HL-60/S4 (cell line): ENCODE results near the gene DDX10.

ENCODE experiments used
- in situ Hi-C: fragments of 300-500 bp; cut with MboI; formaldehyde crosslinking; loops from 2 replicates; pipeline ENCODE4 v1.14.3; 2022; ENCODE audit warnings: low sequenced_read_pairs

Gene DDX10

DNA sequence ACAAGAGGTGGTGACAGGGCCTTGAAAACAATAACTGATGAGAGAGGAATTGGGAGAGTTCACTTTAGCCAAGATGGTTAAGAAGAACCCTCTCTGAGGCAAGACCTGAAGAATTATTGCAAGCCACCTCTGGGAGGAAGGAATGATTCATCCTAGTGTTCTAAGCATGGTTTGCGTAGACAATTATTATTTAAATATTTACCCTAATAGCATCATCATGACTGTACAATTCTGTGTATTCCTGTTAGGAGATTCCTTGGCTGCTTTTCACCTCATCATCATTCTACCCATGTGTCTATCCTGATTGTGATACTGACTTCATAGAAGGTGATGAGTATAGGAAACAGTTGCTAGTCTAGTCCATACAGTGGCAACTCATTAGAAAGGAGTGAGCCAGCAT lies 264.4 kb downstream of the DDX10 start:
- in situ Hi-C loops = no loop called here

DNA sequence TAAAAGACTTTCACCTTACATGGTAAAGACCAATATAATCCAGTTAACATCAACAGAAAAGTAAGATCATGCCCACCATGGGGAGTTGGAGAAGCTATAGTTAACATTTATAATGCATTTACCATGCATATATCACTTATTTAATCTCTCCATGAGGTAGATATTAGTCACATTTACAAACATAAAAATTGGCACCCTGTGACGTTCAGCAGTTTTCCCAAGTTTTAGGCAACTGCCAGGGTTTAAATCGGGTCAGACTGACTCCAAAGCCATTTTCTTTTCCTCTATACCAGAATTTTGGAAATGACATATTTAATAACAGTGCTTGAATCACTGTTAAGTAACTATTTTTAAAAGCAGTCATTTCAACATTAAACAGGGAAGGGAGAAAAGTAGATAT lies 266.3 kb downstream of the DDX10 start:
- in situ Hi-C loops = no loop called here

DNA sequence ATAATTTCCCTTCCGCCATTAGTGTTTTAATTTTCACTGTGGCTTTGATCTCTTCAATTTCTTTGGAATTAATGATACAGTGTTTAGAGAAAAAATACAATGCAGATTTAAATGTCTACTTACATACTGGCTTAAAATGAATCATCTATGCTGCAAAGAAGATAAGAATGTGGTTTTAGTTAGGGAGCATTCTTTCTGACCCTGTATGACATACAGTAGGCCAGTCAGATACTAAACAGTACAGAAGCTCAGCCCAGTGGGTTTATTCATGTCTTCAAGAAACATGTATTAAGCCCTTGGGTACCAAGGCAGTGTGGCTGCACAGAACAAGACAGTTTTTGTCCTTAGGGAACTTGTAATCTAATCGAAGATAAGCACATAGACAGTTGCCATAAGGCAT lies 268.8 kb downstream of the DDX10 start:
- in situ Hi-C loops = no loop called here

DNA sequence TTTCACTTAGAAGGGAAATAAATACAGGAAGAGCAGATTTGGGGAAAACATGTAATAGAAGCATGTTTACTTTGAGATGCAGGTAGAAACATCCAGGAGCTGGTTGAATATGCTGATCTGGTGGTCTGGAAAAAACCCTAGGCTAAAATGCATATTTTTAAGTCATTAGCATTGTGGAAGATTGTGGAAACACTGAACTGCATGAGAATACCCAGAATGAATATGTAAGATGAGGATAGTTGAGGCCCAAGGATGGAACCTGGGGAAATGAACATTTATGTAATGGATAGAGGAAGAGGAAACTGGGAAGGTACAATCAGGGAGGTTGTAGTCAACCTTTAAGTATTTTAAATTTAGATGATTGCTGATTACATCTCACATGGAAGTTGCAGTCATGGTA lies 269.4 kb downstream of the DDX10 start:
- in situ Hi-C loops = no loop called here

DNA sequence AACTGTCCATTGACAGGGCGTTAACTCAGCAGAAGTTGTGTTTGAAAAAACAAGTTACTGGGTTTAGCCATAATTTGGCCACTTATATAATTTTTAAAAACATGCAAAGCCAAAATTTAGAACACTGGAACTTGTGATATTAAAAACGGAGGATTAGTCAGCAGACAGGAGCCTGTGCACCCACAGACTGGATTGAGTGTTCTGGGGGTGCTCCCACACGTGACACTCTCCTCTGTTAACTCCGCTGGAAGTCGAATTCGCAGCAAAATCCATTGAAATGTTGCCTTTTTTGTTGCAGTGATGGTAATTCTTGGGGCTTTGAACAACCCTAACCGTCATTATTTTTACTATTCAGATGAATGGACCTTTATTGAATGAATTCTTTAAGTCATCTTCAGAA lies 269.8 kb downstream of the DDX10 start:
- in situ Hi-C loops = no loop called here

DNA sequence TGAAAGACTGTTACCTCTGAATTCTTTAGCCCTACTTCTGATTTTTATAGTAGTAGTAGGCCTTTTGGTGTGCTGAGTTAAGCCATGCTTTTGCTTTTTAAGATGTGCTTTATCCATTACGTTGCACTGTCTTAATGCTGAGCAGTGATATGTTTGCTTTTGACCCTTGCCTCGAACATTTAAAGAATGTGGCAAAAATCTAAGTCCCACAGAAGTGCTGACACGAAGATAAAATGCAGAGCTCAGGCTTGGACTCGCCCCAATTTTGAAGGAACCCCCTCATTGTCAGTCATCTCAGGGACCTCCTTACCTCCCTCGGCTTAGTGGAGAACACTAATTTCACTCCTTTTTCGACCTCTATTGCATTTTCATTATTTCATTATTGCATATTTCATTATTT lies 272.9 kb downstream of the DDX10 start:
- in situ Hi-C loops = no loop called here

DNA sequence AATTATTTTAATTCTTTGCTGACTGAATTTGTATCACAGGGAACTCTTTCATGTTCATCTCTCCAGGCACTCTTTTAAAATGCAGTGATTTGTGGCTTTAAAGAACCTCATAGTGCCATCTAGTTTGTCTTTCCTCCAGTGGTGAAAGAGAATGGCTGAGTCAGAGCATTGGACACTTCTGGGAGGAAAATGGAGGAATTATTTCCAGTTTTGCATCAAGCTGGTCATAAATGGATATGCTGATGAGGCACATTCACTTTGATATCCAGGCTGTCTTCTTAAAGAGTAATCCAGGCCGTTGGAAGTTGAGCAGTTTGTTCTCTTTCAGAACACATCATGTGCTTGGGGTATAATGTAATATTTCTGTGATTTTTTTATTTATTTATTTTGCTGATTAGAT lies 273.7 kb downstream of the DDX10 start:
- in situ Hi-C loops = no loop called here

DNA sequence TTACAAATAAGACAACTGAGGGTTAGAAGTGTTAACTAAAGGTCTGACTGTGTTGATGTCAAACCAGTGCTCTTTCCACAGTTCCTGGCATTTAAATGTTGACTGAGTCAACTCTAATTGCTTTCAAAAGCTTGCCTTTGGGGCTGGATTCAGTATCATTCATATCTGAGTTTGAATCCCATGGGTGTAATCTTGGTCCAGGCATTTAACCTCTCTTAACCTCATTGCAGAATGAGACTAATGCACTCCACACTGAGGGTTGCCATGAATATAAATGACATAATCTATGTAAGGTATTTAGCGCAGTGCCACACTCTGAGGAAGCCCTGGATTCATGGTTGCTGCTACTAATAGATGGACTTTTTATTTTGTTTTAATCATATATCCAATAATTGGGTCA lies 274.3 kb downstream of the DDX10 start:
- in situ Hi-C loops = no loop called here

DNA sequence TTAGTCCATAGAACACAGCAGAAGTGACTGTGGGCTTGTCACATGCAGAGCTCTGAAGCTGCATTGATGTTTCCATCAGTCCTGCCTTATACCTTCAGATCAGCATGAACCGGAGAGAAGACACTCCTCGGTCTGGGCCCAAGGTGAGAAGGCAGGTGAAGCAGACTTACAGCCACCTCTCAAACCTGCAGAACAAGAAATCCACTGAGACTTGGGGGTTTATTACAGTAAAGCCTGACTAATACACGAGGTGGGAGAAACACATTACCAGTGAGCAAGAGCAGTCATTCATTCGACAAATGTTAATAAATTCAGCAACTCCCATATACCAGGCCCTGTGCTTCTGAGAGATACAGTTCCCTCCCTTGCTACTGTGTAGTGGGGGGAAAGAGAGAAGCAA lies 279.0 kb downstream of the DDX10 start:
- in situ Hi-C loops = no loop called here

DNA sequence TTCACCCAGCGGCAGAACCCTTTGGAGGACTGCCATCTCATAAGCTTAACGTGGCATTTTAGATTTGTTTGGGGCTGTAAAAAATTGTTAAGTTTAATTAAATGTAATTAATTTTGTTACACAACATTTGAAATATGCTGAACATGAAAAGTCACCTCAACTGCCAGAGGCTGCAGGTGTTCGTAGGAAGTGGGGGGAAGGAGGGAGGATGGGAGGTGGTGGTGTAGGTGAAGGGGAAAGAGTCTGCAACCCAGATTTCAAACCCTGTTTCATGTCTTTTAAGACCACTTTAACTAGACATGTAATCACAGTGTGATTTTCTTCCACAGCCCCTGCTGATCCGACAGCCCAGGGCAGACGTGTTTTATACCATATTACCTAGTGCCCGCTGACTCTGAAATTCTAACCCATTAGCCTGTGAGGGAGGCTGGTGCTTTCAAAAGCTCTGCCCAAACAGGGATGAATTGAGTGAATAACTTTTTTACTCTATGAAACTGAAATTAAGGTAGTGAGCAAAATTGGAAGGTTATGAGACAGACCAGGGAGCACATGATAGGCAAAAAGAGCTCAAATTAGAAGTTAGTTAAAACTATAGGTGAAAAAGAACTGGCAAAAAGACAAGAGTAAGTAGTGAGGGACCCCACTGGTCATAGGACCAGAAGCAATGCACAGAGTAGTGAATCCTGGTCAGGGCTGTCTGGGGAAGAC lies 279.8 kb downstream of the DDX10 start:
- in situ Hi-C loops = no loop called here

DNA sequence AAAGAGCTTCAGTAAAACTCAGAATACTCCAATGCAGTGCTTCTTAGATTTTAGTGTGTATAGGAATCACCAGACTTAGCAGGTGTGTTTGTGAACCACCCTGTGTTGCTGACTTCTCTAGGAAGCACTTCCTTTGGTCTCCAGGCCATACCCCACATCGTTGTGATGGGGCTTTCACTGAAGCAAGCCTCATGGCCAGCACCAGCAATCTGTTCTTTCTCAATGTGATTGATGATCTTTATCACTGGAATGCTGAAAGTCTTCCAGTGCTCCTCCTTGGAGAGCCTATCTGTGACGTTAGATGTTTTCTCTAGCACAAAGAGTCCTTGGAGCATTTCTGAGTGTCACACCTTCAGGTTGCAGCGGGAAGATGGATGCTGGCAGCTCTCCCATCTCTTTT lies 280.5 kb downstream of the DDX10 start:
- in situ Hi-C loops = no loop called here

DNA sequence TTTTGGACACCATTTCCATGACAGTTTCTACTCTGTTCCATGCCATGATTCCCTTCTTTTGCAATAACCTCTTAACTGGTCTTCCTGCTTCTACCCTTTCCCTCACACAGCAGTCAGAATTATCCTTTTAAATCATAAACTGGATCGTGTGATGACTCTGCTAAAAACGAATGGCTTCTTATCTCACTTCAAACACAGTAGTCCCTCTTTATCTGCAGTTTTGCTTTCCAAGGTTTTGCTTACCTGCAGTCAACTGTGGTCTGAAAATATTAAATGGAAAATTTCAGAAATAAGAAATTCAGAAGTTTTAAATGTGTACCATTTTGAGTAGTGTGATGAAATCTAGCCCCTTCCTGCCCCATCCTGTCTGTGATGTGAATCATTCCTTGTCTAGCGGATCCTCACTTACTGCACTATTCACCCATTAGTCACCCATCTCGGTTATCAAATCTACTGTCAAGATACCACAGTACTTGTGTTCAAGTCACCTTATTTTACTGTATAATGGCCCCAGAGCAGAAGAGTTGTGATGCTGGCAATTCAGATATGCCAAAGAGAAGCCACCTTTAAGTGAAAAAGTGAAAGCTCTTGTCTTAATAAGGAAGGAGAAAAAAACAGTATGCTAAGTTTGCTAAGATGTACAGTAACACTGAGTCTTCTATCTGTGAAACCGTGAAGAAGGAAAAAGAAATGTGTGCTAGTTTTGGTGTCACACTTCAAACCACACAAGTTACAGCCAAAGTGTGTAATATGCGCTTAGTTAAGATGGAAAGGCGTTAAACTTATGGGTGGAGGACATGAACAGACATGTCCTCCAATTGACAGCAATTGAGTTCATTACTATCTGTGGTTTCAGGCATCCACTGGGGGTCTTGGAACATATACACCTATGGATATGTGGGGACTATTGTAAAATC lies 283.0 kb downstream of the DDX10 start:
- in situ Hi-C loops = no loop called here

DNA sequence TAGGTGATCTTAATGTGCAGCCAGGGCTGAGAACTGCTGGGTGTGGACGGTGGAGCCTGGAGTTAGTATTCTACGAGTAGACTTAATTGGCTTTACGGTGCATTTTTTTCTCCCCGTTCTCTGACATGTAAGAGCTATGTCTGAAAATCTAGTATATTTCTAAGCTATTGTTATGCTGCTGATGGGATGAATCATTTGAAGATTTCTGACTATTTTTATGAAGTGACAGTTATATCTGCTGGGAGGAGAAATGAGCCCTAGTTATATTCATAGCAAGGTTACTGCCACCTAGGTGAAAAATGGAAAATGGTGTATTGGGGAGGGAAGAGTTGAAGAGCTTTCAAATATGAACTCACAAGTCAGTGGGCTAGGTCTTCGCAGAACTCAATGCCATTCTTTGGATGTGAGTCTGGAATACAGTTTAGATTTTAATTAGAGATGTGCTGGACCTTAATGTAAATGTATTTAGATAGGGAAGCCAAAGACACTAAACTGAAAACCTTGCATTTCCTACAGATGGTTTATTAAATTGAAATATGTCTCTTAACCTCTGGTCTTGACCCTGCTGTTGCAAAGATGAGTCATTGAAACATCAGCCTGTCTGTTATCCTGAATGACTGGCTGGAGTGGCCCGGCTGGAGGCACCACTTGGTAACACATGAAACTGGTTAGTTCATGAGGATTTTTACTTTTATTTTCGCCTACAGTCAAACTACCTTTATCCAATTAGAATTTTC lies 293.7 kb downstream of the DDX10 start:
- in situ Hi-C loops = no loop called here

DNA sequence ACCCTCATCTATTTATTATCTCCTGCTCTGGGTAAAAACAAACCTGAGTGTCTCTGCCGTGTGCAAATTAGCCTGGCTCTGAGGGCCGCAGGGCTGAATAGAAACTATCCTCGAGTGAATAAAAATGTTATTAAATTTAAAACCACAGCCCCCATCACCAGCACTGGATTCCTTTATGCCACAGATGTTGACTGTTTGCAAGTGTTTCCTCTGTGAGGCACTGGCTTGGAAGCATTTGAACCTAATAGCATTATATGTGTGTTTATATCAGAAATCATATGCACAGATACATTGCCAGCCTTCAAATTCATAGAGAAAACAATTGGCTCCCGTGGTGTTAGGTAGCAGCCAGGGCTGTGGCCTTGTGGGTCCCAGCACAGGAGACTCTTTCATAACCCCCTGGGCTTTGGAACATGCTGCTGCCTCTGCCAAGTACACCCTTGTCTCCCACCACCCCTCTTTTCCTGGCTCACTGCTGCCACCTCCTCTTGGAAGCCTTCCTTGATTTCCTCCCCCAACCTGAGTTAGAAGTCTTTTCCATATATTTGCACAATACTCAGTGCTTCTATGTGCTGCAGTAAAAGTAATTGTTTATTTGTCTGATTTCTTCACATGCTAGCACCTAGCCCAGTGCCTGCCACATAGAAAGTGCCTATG lies 294.4 kb downstream of the DDX10 start:
- in situ Hi-C loops = no loop called here

DNA sequence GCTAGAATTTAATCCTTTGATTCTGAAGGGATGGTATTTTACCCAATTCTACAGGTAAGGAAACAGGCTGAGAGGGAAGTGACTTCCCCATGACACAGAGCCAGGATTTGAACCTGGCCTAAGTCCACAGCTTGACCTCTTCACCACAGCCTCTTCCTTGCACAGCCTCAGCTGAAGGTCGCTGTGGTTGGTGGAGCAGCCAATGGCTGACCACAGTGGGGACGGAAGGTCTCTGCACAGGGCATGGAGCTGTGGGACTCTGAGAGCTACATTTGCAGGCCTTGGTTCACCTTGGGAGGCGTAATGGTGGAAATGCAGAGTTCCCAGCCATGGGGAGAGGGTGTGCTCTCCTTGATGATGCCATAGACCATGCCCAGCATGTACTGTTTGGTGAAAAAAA lies 295.0 kb downstream of the DDX10 start:
- in situ Hi-C loops = no loop called here

DNA sequence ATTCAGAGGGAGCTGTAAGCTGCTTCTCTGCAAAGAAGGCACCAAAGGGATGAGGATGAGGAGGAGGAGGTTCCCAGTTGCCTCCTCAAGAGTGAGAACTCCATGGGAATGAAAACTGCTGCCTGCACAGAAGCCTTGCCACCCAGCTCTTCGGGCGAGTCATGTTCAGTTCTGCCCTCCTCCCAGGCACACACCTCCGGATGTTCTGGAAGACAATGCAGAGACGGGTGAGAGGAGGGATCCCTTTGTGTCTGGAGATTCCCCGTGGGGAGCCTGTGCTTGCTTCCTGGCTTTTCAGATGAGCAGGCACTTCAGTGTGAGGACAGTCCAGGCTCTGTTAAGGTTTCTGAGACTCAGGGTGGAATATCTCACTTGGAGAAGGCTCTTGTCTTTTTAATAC lies 295.6 kb downstream of the DDX10 start:
- in situ Hi-C loops = no loop called here

DNA sequence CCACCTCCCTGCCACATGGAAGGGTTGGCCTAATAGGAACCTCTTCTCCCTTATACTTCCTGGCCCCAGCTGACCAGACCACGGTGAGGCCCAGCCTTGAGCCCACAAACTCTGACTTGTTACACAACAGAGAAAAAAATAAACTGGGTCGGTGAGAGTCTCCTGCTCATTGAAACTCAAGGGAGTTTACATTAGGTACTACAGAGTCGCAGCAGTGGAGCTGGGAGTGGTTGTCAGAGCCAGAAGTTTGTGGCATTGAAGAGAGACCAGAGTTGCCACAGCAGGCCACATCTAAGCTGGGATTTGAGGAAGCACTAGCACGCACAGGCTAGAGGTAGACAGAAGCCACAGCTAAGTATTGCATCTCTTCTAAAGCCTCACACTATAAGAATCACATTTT lies 296.2 kb downstream of the DDX10 start:
- in situ Hi-C loops = no loop called here

DNA sequence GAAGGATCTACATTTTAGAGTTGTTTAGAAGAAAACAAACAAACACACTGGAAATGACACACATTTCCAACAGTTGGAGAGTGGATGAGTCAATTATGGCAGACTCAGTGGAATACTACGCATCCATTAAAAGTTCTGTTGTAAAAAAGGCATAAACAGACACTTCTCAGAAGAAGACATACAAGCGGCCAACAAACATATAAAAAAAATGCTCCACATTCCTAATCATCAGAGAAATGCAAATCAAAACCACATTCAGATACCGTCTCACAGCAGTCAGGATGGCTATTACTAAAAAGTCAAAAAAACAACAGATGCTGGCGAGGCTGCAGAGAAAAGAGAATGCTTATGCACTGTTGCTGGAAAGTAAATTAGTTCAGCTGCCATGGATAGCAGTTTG lies 298.2 kb downstream of the DDX10 start:
- in situ Hi-C loops = no loop called here

DNA sequence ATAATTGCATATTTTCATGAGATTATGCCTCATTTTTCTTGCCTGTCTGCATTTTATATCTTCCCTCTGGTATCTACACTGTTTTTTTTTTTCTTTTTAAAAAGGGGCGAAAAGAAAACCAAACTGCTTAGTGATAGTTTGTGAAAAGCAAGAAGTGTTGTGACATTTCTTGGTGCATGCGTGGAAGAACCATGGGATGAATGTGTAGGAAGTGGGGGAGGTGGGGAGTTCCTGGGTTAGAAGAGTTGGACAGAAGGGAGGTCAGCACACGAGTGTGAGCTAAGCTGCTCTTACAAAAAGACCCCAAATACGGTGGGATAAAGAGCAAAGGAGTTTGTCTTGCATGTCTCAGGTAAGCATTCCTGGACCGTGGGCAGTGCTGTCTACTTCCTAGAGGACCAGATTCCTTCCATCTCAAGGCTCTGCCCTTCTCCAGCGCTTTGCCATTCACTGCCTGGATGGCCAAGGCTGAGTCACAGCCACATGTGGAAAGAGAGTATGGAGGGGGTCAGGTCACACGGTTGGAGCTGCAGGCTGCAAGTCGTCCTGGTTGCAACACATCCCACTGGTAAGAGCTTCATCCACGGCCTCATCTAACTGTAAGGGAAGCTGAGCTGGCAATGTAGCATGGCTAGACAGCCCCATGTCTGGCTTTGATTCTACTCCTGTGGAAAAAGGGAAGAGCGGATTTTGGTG lies 300.6 kb downstream of the DDX10 start:
- in situ Hi-C loops = no loop called here

DNA sequence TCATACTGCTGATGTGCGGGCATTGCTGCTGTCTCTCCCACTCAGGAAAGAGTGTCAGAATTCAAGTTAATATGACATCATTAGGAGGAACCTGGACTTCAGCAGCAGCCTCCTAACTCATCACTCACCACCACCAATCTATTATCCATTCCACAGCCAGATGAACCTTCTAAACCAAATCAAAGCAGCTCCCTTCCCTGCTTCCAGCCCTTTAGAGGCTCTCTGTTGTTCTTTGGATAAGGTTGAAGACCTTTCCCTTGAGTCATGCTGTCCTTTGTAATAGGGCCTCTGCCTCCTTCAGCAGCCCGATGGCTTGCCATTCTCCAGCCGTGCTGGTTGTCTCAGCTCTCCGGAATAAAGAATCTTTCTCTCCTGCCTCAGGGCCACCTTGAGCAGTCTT lies 301.3 kb downstream of the DDX10 start:
- in situ Hi-C loops = no loop called here

DNA sequence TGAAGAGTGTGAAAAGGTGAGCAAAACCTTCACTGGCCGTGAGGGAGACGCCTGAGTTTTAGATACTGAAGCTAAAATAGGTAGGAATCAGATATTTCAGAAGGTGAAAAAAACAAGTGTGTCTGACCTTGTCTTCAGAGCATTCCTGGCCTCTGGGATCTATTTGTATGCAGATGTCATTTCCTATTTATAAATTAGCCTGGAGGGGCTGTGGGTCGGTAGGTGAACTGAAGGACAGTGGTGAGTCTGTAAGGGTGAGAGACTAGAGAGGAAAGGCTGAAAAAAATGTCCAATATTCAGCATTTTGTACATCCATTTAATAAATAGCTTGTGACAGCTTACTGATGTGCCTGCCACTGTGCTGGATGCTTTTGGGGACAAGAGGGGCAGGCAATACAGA lies 302.1 kb downstream of the DDX10 start:
- in situ Hi-C loops = no loop called here
